Activated CD4-positive, alpha-beta T cell treated with anti-CD3 and anti-CD28 coated beads, Interleukin-2, amount 10 ng/mL, durations not matched to agents 7 days and 5 days (primary cell): ENCODE results near the gene CNN2. TPM values are rescaled to one million over a fixed set of nuclear protein-coding genes. Genes with fewer than 3 reads are reported as not detected.

ENCODE experiments used
- CTCF ChIA-PET: fragments of 350-600 bp; sonication (Branson Sonifier 250); formaldehyde crosslinking; loops from one replicate; lab custom pipeline; 2021; ENCODE audit warnings: antibody characterized with exemption; lab: Charles Lee
- POLR2A ChIA-PET: fragments of 350-600 bp; sonication (Branson Sonifier 250); formaldehyde crosslinking; loops from one replicate; lab custom pipeline; 2021; ENCODE audit warnings: antibody characterized with exemption; lab: Charles Lee
- DNase-seq: peaks from one replicate; pipeline ENCODE4 v3.0.0-alpha.2; 2020
- H3K27ac Mint-ChIP-seq: one replicate; pipeline ENCODE4 v1.8.0; 2021; ENCODE audit warnings: mild to moderate bottlenecking, moderate library complexity, mixed read lengths
- H3K27me3 Mint-ChIP-seq: one replicate; pipeline ENCODE4 v1.8.0; 2021; ENCODE audit warnings: mixed read lengths
- H3K36me3 Mint-ChIP-seq: one replicate; pipeline ENCODE4 v1.8.0; 2021; ENCODE audit warnings: low read depth, mixed read lengths
- H3K4me1 Mint-ChIP-seq: one replicate; pipeline ENCODE4 v1.8.0; 2021; ENCODE audit warnings: mixed read lengths
- H3K4me3 Mint-ChIP-seq: one replicate; pipeline ENCODE4 v1.8.0; 2021; ENCODE audit warnings: mild to moderate bottlenecking, moderate library complexity, mixed read lengths
- H3K9me3 Mint-ChIP-seq: one replicate; pipeline ENCODE4 v1.8.0; 2021; ENCODE audit warnings: mixed read lengths
- total RNA-seq, 2 experiments: library from RNA; stranded (reverse); gene quantifications; one replicate each; pipeline ENCODE4 v1.2.3, GENCODE V29; 2021

CNN2 gene
- total RNA-seq, result 100 to 1,000 TPM; 558 to 580 TPM

GRCh38 chr19:1025960-1026782 is at the start of gene CNN2:
TSS of gene CNN2 (plus strand) at chr19:1026608. CDS start at chr19:1026662, 54 bp downstream.
- CTCF ChIA-PET, result interaction anchor here (0.6 to 2.7 kb wide), 9 partner anchors 10 to 356 kb away, joined by 3 to 15 read pairs (median 3); partner anchors contain the start of gene ABCA7

GRCh38 chr19:977058-977464 is 49.3 kb upstream of the CNN2 start:
- DNase-seq, result no peak
- H3K27me3 Mint-ChIP-seq, result no peaks in the 10 kb centered on the region
- H3K36me3 Mint-ChIP-seq, result peaks cover 5% of the 10 kb centered on the region
- H3K4me1 Mint-ChIP-seq, result no peaks in the 10 kb centered on the region
- ChIA-PET CTCF (interaction anchor here (0.6 kb wide), 1 partner anchor 82 kb away, joined by 3 read pairs; no protein-coding TSS in a partner anchor), POLR2A (no interaction called here)
- H3K9me3 Mint-ChIP-seq, result no peaks in the 10 kb centered on the region
- H3K4me3 Mint-ChIP-seq, result no peak overlapping the region
- no peak overlapping the region for H3K27ac Mint-ChIP-seq

More at GRCh38 chr19:1025960-1026782, at the start of gene CNN2:
- peaks cover 29% of the 10 kb centered on the region for H3K4me1 Mint-ChIP-seq
- H3K27ac Mint-ChIP-seq, result peak within 1 kb of the TSS; percentile 93
- peak; percentile 73 for DNase-seq
- peaks cover 22% of the 10 kb centered on the region for H3K36me3 Mint-ChIP-seq
- no peaks in the 10 kb centered on the region for H3K27me3 Mint-ChIP-seq
- POLR2A ChIA-PET, result interaction anchor here (0.5 to 0.8 kb wide), 3 partner anchors 54 to 117 kb away, joined by 3 read pairs; no protein-coding TSS in a partner anchor
- H3K9me3 Mint-ChIP-seq, result no peaks in the 10 kb centered on the region
- H3K4me3 Mint-ChIP-seq, result peak within 1 kb of the TSS; percentile 98

- H3K27me3 Mint-ChIP-seq, result no peaks in the 10 kb centered on the region
- no peak overlapping the region for H3K4me3 Mint-ChIP-seq
- H3K27ac Mint-ChIP-seq, result no peak overlapping the region
- no peaks in the 10 kb centered on the region for H3K36me3 Mint-ChIP-seq
- CTCF ChIA-PET, result interaction anchor here (1.5 kb wide), 1 partner anchor 57 kb away, joined by 3 read pairs; no protein-coding TSS in a partner anchor
- POLR2A ChIA-PET, result no interaction called here
- H3K9me3 Mint-ChIP-seq, result no peaks in the 10 kb centered on the region
- H3K4me1 Mint-ChIP-seq, result peaks cover 9% of the 10 kb centered on the region
- DNase-seq, result no peak
These were observed 47.1 kb upstream of the CNN2 start for GRCh38 chr19:979318-979741.

- no peaks in the 10 kb centered on the region for H3K36me3 Mint-ChIP-seq
- H3K27me3 Mint-ChIP-seq, result no peaks in the 10 kb centered on the region
- H3K4me1 Mint-ChIP-seq, result peaks cover 18% of the 10 kb centered on the region
- ChIA-PET POLR2A (no interaction called here), CTCF (interaction anchor here (1.5 kb wide), 2 partner anchors 58 to 264 kb away, joined by 3 to 4 read pairs; no protein-coding TSS in a partner anchor)
- H3K27ac Mint-ChIP-seq, result no peak overlapping the region
- no peak overlapping the region for H3K4me3 Mint-ChIP-seq
- no peak for DNase-seq
- no peaks in the 10 kb centered on the region for H3K9me3 Mint-ChIP-seq
These were observed 46.0 kb upstream of the CNN2 start for GRCh38 chr19:980133-980998.

GRCh38 chr19:982567-983170 is 43.7 kb upstream of the CNN2 start:
- H3K36me3 Mint-ChIP-seq, result no peaks in the 10 kb centered on the region
- no peak overlapping the region for H3K4me3 Mint-ChIP-seq
- DNase-seq, result peak; percentile 65
- no peak overlapping the region for H3K27ac Mint-ChIP-seq
- peaks cover 27% of the 10 kb centered on the region for H3K4me1 Mint-ChIP-seq
- POLR2A ChIA-PET, result no interaction called here
- CTCF ChIA-PET, result interaction anchor here (0.7 to 2.6 kb wide), 9 partner anchors 9 to 284 kb away, joined by 3 to 34 read pairs (median 3); no protein-coding TSS in a partner anchor
- no peaks in the 10 kb centered on the region for H3K27me3 Mint-ChIP-seq
- H3K9me3 Mint-ChIP-seq, result no peaks in the 10 kb centered on the region

DNA sequence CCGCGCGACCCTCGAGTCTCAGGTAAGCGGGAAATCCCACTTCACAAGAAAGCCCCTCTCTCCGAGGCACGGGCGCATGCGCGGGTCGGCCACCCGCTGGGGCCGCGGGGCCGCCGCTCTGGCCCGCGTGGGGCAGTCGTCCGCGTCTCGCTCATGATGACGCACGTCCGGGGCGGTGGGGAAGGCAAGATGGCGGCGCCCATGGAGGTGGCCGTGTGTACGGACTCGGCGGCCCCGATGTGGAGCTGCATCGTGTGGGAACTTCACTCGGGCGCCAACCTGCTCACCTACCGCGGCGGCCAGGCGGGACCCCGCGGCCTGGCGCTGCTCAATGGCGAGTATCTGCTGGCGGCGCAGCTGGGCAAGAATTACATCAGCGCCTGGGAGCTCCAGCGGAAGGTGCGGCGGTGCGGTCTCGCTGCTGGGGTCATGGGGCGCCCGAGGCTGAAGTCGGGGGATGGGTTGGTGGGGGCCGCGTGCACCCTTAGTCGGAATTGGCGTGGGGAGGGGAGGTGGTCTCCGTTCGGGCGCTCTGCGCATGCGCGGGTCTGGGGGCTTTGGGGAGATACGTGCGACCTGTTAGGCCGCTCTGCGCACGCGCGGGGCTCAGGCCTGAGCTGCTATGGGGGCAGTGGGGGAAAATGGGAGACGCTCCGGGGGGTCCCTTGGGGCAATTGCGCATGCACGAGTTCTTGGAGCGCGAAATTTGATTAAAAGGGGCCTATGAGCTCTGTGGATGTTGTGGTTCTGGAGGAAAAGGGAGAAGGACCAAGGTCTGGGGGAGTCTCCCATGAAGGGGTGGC is 42.0 kb upstream of the CNN2 start, which contains the start of gene WDR18:
WDR18 (plus strand) TSS at position 181 of the 803 bp plus-strand sequence; CDS start at position 190, 9 bp downstream.
- Mint-ChIP-seq H3K27me3 (no peaks in the 10 kb centered on the region), H3K36me3 (no peaks in the 10 kb centered on the region), H3K9me3 (no peaks in the 10 kb centered on the region), H3K27ac (peak within 1 kb of the TSS; percentile 91), H3K4me1 (peaks cover 27% of the 10 kb centered on the region), H3K4me3 (peak within 1 kb of the TSS; percentile 89)
- DNase-seq, result peak; percentile 91
- ChIA-PET CTCF (interaction anchor here (0.6 to 2.6 kb wide), 13 partner anchors 20 to 282 kb away, joined by 3 to 34 read pairs (median 4); no protein-coding TSS in a partner anchor), POLR2A (interaction anchor here (0.6 to 1.3 kb wide), 2 partner anchors 61 to 200 kb away, joined by 4 read pairs; no protein-coding TSS in a partner anchor)

GRCh38 chr19:986083-986482 is 40.3 kb upstream of the CNN2 start:
- Mint-ChIP-seq H3K4me1 (peaks cover 27% of the 10 kb centered on the region), H3K27me3 (no peaks in the 10 kb centered on the region), H3K27ac (peak overlapping the region; percentile 74), H3K36me3 (peaks cover 3% of the 10 kb centered on the region), H3K9me3 (no peaks in the 10 kb centered on the region), H3K4me3 (peak overlapping the region; percentile 89)
- no peak for DNase-seq
- CTCF ChIA-PET, result interaction anchor here (1.2 kb wide), 1 partner anchor 15 kb away, joined by 3 read pairs; no protein-coding TSS in a partner anchor
- POLR2A ChIA-PET, result no interaction called here

- peaks cover 7% of the 10 kb centered on the region for H3K36me3 Mint-ChIP-seq
- H3K4me1 Mint-ChIP-seq, result peaks cover 25% of the 10 kb centered on the region
- no peaks in the 10 kb centered on the region for H3K27me3 Mint-ChIP-seq
- no peaks in the 10 kb centered on the region for H3K9me3 Mint-ChIP-seq
- H3K27ac Mint-ChIP-seq, result no peak overlapping the region
- POLR2A ChIA-PET, result no interaction called here
- no peak overlapping the region for H3K4me3 Mint-ChIP-seq
- CTCF ChIA-PET, result interaction anchor here (1.6 kb wide), 1 partner anchor 65 kb away, joined by 5 read pairs; no protein-coding TSS in a partner anchor
- DNase-seq, result no peak
These were observed 38.3 kb upstream of the CNN2 start for GRCh38 chr19:988081-988480.

GRCh38 chr19:988510-988909 is 37.9 kb upstream of the CNN2 start:
- H3K36me3 Mint-ChIP-seq, result peaks cover 7% of the 10 kb centered on the region
- DNase-seq, result no peak
- H3K4me3 Mint-ChIP-seq, result no peak overlapping the region
- ChIA-PET CTCF (no interaction called here), POLR2A (no interaction called here)
- no peaks in the 10 kb centered on the region for H3K27me3 Mint-ChIP-seq
- no peak overlapping the region for H3K27ac Mint-ChIP-seq
- peaks cover 24% of the 10 kb centered on the region for H3K4me1 Mint-ChIP-seq
- H3K9me3 Mint-ChIP-seq, result no peaks in the 10 kb centered on the region

DNA sequence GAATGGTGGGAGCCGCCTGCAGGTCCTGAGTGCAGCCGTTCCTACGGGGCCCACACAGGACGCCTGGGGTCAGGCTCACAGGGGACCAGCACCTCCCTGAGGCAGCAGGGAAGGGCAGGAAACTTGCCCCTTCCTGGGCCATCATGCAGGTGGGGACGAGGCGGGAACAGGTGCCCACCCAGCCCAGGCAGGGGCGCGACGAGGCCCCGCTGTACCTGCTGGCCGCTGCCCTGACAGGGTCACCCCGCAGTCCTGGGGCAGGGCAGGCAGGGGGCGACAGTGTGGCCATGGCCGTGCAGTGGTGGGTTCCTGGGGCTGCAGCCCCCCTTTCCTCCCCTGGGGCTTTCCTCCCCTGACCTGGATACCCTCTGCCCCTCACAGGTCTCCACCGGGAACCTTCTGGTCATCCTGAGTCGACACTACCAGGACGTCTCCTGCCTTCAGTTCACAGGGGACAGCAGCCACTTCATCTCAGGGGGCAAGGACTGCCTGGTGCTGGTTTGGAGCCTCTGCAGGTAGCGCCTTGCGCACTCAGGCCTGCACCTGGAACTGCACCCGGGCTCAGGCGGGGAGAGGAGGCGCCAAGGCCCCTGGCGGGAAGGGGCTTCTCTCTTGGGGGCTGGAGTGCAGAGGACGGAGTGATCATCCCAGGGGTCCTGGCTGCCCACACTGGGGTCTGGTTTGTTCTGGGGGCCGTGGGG is 36.9 kb upstream of the CNN2 start:
- CTCF ChIA-PET, result no interaction called here
- no peaks in the 10 kb centered on the region for H3K9me3 Mint-ChIP-seq
- no peak for DNase-seq
- no peak overlapping the region for H3K27ac Mint-ChIP-seq
- H3K4me3 Mint-ChIP-seq, result no peak overlapping the region
- no peaks in the 10 kb centered on the region for H3K27me3 Mint-ChIP-seq
- H3K4me1 Mint-ChIP-seq, result peaks cover 17% of the 10 kb centered on the region
- POLR2A ChIA-PET, result no interaction called here
- H3K36me3 Mint-ChIP-seq, result peaks cover 7% of the 10 kb centered on the region

DNA sequence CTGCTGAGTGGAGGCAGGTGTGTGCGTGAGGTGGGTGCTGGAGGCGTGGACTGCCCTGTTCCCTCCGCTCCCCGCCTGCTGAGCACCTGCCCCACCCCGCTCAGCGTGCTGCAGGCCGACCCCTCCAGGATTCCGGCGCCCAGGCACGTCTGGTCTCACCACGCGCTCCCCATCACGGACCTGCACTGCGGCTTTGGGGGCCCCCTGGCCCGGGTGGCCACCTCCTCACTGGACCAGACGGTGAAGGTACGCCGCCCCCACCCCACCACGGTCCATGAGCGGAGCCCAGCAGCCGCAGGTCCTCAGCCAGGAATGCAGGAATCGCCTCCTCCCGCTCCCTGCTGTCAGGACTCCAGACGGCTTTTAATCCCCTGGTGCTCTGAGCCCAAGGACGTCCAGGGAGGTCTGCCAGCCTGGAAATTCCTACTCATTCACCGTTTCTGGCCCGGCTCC is 36.3 kb upstream of the CNN2 start:
- DNase-seq, result no peak
- CTCF ChIA-PET, result no interaction called here
- H3K4me3 Mint-ChIP-seq, result no peak overlapping the region
- peaks cover 11% of the 10 kb centered on the region for H3K4me1 Mint-ChIP-seq
- peaks cover 7% of the 10 kb centered on the region for H3K36me3 Mint-ChIP-seq
- POLR2A ChIA-PET, result no interaction called here
- no peaks in the 10 kb centered on the region for H3K27me3 Mint-ChIP-seq
- no peaks in the 10 kb centered on the region for H3K9me3 Mint-ChIP-seq
- H3K27ac Mint-ChIP-seq, result no peak overlapping the region
